Activated T-cell treated with anti-CD3 and anti-CD28 coated beads, Interleukin-2, amount 50 U/mL, for 48 hours (primary cell): ENCODE results near the gene SERTAD4.
A peak's percentile ranks its signal among the peaks of the same experiment; 100 is the strongest.
"Not testable (repeated sequence)": the region's sequence is repeated elsewhere in the genome, so short reads cannot be mapped to it uniquely, and the experiment has no call there.

Experiments
- DNase-seq, 2 experiments: peaks; one replicate each; pipeline ENCODE4 v3.0.0-alpha.2; 2020

SERTAD4 gene

DNA sequence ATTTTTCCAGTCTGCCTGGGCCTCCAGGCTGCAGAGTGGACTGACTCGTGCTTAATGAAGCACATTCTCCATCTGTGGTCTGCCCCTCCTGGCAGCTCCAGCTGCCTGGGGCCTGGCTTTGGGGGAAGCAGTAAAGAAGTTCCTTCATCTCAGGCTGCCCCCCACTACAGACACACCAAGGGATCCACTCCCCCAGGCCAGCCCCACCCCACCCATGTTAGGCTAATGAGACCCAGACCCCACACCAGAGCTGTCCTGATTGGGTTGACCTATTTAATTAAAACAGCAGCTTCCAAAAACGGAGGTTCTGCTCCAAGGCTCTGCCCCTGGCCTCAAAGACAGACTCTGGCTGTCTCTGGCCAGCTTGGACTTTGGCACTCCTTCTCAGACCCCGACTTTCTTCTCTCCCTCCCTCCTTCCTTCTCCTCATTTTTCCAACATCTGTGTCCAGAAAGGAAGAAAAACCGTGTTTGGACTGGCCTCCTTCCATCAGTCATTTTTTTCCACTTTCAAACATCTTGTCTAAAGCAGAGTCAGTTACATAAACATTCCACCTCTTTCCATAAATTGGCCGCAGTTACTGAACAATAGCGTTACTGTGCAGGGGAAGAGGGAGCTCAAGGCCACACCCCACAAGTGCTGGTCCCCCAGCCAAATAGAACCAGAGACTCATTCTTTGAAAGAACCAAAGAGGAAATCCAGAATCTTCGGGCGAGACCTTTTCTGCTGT is 29.7 kb downstream of the SERTAD4 start:
- DNase-seq = no peak

GRCh38 chr1:210262897-210263272 is 30.3 kb downstream of the SERTAD4 start:
- no peak for DNase-seq

- DNase-seq = no peak
Measured at GRCh38 chr1:210263963-210264362, 31.4 kb downstream of the SERTAD4 start.

GRCh38 chr1:210264496-210265380 is 32.1 kb downstream of the SERTAD4 start:
- DNase-seq = no peak

- not testable (repeated sequence) for DNase-seq
Measured at GRCh38 chr1:210265392-210265955, 32.9 kb downstream of the SERTAD4 start.

GRCh38 chr1:210269981-210270380 is 37.4 kb downstream of the SERTAD4 start:
- DNase-seq = no peak

DNA sequence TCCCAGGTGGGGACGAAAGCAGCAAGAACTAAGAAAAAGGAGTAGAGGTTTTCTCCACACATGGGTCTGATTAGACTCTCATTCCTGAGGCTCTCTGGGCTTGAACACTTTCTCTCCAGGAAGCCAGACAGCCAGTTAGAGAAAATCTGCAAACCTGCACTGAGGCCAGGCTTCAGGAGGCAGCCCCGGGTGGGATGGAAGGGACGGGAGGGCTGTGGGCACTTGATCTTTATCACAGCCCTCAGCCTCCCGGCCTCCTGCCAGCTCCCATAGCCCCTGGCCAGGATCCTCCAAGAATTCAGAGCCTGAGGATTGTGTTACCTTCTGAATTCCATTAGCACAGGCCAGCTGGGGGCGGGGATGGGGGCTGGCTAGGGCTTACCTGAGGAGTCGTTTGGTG is 40.1 kb downstream of the SERTAD4 start:
- DNase-seq = no peak

DNA sequence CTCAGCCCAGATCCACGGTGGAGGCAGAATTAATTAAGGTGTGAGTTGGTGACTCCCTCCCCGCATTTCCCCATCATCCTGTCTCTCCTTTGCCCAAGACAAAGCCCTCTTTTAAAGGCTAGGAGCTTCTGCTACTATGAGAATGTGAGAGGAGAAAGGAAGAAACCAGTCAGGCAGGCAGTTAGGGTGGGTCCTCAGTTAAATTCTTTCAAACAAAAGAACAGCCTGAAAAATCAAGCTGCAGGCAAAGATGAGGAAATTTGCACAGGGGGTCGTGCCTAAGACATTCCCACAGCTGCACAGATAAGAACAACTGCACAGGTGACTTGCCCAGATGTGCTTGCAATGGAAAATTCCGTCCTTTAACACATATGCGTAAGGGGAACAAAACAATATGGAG is 47.6 kb downstream of the SERTAD4 start:
- DNase-seq = no peak

- DNase-seq = no peak
Measured at GRCh38 chr1:210288116-210288515, 55.5 kb downstream of the SERTAD4 start.

- no peak for DNase-seq
Measured at GRCh38 chr1:210289248-210289647, 56.7 kb downstream of the SERTAD4 start.

DNA sequence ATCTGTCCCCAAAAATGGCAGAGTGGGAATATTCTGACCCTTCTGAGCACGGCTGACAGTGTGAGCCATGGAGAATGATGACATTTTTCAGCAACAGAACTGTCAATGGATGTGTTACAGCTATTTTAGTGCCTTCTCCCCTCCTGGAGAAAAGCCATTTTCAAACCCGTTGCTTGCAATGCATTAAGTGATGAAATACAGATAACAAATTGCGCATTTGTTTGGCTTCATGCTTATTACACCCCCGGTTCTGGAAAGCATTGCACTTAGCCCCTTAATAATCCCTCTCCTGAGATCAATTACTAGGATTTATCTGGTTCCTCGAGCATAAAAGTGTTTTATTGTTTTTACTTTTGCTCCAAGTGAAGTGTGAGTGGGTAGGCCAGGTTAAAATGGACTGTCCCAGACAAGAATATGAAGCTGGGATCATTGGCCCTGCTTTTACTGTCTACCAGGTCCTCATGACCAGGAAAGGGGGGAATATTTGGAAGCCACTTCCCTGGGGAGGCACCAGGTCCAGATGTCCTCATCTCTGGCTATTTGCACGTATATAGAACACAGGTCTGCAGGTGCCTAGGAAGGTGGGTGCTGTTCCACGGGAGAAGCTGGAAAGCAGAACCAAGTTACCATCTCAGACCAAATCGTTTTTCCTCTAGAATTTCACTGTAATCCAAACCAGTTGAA is 58.6 kb downstream of the SERTAD4 start:
- no peak for DNase-seq

DNA sequence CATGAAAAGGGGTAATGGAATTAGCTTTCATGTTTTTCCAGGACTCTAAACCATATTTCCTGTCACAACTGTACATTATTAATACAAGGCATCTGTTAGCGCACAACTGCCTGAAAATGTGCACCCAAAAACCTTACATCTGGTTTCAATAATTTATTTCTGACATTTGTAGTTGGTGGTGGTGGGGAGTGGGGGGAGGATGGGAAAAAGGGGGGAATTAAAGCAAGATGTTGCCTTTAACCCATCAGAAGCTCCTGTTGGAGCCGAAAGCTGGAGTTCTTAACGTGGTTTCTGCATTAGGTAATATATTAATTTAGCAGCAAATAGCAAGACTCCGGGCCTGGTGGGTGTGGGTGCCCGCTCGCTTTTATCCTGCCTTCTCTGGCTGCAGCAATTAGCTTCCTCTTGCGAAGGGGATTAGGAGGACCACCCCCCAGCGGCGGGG is 59.2 kb downstream of the SERTAD4 start:
- no peak for DNase-seq

DNA sequence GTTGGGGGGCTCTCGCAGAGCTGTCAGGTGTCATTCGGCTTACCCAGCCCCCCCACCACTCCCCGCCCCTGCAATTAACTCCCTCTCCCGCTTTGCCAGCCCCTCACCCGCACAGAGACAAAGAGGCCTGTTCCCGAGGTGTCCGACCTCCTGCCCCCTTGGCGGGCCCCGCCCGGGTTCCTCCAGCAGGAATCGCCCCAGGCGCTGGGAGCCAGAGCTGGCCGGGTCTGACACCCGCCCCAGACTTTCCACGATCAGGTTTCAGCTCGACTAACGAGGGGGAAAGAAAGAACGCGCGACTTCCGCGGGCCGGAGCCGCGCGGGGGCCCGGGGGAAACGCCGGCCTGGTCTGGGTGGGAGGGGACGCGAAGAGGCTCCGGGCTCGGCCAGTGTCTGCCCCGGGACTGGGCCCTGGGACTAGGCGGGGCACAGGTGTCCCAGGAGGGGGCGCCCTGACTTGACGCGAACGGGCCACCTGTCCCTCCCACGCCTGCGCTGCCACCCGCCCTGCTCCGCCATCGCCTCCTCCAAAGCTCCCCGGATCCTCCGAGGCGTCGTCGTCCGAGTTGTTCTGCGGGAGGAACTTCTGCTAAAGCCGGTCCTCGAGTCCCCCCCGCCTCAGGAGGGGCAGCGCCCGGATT is 59.8 kb downstream of the SERTAD4 start:
- peak; percentile 53 to 67 for DNase-seq

- no peak for DNase-seq
Measured at GRCh38 chr1:210293171-210293607, 60.6 kb downstream of the SERTAD4 start.

DNA sequence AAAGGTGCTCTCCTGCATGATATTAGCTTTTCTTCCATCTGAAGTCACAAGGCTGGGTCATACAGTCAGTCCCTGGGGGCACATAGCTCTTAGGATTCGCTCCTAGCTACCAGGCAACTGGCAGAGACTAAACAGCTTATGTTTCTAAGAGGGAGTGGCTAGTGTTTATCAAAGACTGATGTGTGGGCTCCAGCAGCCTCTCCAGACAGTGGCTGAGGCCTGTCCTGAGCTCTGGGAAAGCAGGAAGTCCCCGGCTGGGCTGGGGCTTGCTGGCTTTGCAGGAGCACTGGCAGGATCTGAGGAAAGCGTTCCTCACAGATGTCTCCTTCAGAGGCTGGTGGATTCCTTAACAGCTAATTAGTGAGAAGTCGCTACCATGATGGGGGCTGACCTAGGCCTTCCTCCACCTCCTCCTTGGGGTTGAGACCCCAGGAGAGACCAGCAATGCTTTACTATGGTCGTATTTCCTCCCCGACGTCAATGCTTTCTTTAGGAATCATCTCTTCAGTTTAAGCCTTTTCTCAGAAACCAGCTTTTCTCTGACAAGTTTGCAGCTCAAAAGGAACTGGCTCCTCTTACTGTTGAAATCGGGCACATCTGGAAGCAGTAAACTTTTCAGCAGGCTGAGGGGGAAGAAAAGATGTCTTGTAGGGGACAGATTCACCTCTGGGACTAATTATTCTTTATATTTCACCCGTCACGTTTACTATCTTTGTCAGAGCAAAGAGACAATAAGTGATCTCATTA is 62.6 kb downstream of the SERTAD4 start:
- DNase-seq = no peak
